ENCODE results near the gene ANO1.

DNA sequence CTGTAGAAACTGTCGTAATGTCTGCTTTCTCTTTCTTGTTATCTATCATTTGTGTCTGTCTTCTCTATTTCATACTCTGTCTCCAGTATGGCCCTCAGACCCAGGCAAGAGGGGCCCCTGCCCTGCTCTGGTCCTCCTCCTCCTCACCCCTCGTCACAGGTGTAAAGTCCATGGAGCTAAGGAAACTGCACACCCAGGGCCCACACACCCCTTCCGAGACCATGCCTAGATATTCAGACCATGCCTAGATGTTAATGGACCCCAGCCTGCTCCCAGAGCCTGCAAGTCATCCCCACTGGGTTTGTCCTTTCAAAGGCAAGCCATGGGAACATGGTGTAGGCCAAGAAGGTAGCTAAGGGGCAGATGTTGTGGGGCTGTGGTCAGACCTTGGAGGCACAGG is 24.1 kb upstream of the ANO1 start:
- TF ChIP-seq, protein P1, sequence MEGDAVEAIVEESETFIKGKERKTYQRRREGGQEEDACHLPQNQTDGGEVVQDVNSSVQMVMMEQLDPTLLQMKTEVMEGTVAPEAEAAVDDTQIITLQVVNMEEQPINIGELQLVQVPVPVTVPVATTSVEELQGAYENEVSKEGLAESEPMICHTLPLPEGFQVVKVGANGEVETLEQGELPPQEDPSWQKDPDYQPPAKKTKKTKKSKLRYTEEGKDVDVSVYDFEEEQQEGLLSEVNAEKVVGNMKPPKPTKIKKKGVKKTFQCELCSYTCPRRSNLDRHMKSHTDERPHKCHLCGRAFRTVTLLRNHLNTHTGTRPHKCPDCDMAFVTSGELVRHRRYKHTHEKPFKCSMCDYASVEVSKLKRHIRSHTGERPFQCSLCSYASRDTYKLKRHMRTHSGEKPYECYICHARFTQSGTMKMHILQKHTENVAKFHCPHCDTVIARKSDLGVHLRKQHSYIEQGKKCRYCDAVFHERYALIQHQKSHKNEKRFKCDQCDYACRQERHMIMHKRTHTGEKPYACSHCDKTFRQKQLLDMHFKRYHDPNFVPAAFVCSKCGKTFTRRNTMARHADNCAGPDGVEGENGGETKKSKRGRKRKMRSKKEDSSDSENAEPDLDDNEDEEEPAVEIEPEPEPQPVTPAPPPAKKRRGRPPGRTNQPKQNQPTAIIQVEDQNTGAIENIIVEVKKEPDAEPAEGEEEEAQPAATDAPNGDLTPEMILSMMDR (IDR thresholded peaks at IDR 0.05), result no peak
- no peak for TF ChIP-seq ZFX (IDR thresholded peaks at IDR 0.05; ENCODE audit: borderline replicate concordance)
